BJ (cell line): ENCODE data around the gene FHOD1. TPM values are rescaled to one million over a fixed set of nuclear protein-coding genes. Genes with fewer than 3 reads are reported as not detected.

ENCODE experiments used
- CTCF ChIA-PET: fragments of 350-600 bp; formaldehyde crosslinking; extraction: SDS; loops from one replicate; lab custom pipeline; 2021; ENCODE audit warnings: antibody characterized with exemption, inconsistent platforms; lab: Yijun Ruan, JAX
- POLR2A ChIA-PET: fragments of 300-600 bp; sonication (Branson Sonifier 250); formaldehyde crosslinking; extraction: SDS; loops from one replicate; lab custom pipeline; 2021; ENCODE audit warnings: antibody characterized with exemption; lab: Charles Lee
- DNase-seq: peaks from one replicate; pipeline ENCODE4 v3.0.0-alpha.2; 2011; ENCODE audit warnings: low read depth
- H3K27me3 ChIP-seq: 2 replicates; pipeline ENCODE4 v1.6.0; 2011; ENCODE audit warnings: low read length; ENCODE audit not compliant: control insufficient read depth, insufficient read depth
- H3K36me3 ChIP-seq: 2 replicates; pipeline ENCODE4 v1.5.1; 2011; ENCODE audit warnings: low read length; ENCODE audit not compliant: control insufficient read depth, insufficient read depth
- H3K4me3 ChIP-seq: 2 replicates; pipeline ENCODE4 v1.5.1; 2011; ENCODE audit warnings: low read depth, mild to moderate bottlenecking, control low read depth, low read length
- polyA plus RNA-seq: library from polyadenylated mRNA; depleted of rRNA; stranded (reverse); fragments of >200 nt; gene quantifications from 2 replicates; pipeline ENCODE4 v1.2.3, GENCODE V29; 2011
- TF ChIP-seq, protein P1 (sequence below): IDR thresholded peaks from 2 replicates; pipeline ENCODE4 v1.5.1; 2011; ENCODE audit warnings: low read depth, mild to moderate bottlenecking, control low read depth, inconsistent platforms, low read length, moderate library complexity; ENCODE audit not compliant: insufficient read depth

Gene FHOD1
- polyA plus RNA-seq, 1 experiment = 23.0 TPM

DNA sequence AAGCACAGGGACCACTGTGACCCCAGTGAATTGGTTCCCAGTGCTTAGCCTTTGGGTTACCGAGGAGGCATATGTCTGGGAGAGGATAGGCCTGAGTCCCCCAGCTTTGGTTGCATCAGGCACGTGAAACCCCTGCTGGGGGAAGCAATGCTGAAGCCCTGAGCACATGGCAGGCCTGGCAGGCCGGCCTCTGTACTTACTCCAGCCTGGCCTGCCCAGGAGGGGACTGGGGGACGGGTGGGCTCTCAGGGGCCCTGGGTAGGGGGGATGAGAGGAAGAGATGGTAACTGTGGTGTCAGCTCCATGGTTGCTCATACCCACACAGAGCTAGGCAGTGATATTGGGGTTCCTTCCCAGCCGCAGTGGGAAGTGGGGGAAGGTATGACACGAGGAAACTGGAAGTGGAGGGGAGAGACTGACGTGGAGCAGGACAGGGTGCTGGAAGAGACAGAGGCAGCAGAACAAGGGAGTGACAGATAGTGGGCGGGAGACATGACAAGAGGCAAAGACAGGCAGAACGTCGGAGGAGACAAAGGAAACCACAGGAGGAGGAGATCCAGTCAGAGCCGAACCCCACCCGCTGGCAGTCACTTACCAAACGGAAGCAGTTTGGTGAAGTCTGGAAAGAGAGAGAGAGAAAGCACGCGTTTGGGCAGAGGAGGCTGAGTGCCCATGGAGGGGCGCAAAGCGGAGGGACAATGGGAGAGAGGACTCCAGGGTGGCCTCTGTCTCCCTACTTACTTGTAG lies 11.3 kb downstream of the FHOD1 start:
- H3K27me3 ChIP-seq = no peaks in the 10 kb centered on the region
- H3K4me3 ChIP-seq = no peak overlapping the region
- TF ChIP-seq, protein P1, sequence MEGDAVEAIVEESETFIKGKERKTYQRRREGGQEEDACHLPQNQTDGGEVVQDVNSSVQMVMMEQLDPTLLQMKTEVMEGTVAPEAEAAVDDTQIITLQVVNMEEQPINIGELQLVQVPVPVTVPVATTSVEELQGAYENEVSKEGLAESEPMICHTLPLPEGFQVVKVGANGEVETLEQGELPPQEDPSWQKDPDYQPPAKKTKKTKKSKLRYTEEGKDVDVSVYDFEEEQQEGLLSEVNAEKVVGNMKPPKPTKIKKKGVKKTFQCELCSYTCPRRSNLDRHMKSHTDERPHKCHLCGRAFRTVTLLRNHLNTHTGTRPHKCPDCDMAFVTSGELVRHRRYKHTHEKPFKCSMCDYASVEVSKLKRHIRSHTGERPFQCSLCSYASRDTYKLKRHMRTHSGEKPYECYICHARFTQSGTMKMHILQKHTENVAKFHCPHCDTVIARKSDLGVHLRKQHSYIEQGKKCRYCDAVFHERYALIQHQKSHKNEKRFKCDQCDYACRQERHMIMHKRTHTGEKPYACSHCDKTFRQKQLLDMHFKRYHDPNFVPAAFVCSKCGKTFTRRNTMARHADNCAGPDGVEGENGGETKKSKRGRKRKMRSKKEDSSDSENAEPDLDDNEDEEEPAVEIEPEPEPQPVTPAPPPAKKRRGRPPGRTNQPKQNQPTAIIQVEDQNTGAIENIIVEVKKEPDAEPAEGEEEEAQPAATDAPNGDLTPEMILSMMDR = no peak
- ChIA-PET CTCF (no interaction called here), POLR2A (no interaction called here)
- DNase-seq = no peak
- H3K36me3 ChIP-seq = peaks cover 46% of the 10 kb centered on the region

GRCh38 chr16:67234180-67234597 lies 13.1 kb downstream of the FHOD1 start:
- no peak for DNase-seq
- POLR2A ChIA-PET = no interaction called here
- no peaks in the 10 kb centered on the region for H3K27me3 ChIP-seq
- H3K4me3 ChIP-seq = no peak overlapping the region
- peaks cover 56% of the 10 kb centered on the region for H3K36me3 ChIP-seq
- TF ChIP-seq, protein P1 = no peak
- CTCF ChIA-PET = no interaction called here

DNA sequence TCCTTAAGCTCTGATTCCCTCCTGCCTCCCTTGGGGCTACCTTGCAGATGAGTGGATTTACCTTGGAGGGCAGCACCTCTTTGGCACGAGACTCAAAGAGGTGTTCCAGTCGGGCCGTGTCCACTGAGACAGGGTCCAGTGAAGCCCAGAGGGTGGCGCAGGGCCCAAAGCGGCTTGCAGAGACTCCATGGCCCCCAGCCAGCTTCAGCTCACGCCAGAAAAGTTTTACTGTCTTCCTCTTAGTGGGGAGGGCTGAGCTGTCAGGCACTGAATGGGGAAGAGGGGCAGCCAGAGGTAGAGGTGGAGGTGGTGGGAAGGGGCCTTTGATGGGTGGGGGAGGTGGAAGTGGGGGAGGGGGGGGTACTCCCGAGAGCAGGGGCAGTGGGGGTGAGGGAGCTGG lies 13.7 kb downstream of the FHOD1 start:
- ChIA-PET CTCF (no interaction called here), POLR2A (no interaction called here)
- TF ChIP-seq, protein P1 = no peak
- no peak for DNase-seq
- Histone ChIP-seq H3K36me3 (peaks cover 57% of the 10 kb centered on the region), H3K27me3 (no peaks in the 10 kb centered on the region), H3K4me3 (no peak overlapping the region)

DNA sequence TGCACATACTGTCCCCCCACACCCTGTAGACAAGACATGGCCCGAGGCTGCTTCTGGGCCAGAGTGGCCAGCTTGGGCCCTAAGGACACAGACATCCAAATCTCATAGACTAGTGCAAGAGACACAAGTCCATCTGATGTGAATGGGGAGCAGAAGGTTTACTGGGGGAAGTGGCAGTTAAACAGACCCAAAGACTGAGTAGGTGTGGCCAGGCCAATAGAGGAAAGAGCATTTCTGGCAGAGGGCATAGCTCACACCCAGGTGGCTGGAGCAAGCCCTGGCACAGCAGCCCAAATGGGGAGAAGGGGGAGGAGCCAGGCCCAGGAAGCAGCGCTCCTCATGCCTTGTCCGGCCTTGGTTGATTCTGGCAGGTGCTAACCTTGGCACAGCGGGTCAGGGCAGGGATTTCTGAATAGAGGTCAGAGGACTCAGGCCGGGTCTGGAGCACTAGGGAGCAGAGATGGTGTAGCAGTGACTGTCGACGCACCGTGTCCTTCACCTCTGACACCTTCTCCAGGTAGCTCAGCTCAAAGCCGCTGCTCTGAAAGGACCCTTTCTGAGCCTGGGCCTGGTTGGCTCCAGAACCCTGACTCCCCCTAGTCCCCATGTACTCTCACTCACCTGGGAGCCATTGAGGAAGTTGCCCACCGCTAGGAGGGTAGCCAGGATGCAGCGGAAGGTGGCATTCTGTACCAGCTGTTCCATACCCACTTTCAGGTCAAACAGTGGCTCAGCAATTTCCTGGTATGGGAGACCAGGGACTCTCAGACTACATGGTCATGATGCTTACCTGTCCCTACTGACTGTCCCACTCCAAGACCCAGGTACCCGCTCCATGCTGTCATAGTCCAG lies 16.2 kb downstream of the FHOD1 start:
- CTCF ChIA-PET = interaction anchor here (1.2 kb wide), 1 partner anchor 13 kb away, joined by 5 read pairs; no protein-coding TSS in a partner anchor

More for the DNA sequence above, 16.2 kb downstream of the FHOD1 start:
- DNase-seq = no peak
- TF ChIP-seq, protein P1 = no peak
- Histone ChIP-seq H3K36me3 (peaks cover 41% of the 10 kb centered on the region), H3K4me3 (no peak overlapping the region), H3K27me3 (no peaks in the 10 kb centered on the region)
- POLR2A ChIA-PET = no interaction called here
